H9 (cell line): ENCODE data around the gene CACNA1G. TPM values are rescaled to one million over a fixed set of nuclear protein-coding genes. Genes with fewer than 3 reads are reported as not detected.

Source experiments
- DNase-seq: peaks from one replicate; pipeline ENCODE4 v3.0.0-alpha.2; 2017
- H2AFZ ChIP-seq: one replicate; pipeline ENCODE4 v1.6.1; 2013; ENCODE audit warnings: mild to moderate bottlenecking, low read length, control low read depth, moderate library complexity
- H2AK5ac ChIP-seq: 2 replicates; pipeline ENCODE4 v1.6.1; 2013; ENCODE audit warnings: low read length, control low read depth, mixed read lengths; ENCODE audit not compliant: insufficient read length
- H2BK120ac ChIP-seq: one replicate; pipeline ENCODE4 v1.6.1; 2013; ENCODE audit warnings: low read depth, mild to moderate bottlenecking, low read length, control low read depth, inconsistent platforms; ENCODE audit not compliant: poor library complexity, severe bottlenecking
- H2BK12ac ChIP-seq: 2 replicates; pipeline ENCODE4 v1.6.1; 2013; ENCODE audit warnings: low read length, control low read depth, mixed read lengths, low read depth; ENCODE audit not compliant: insufficient read length
- H2BK15ac ChIP-seq: 2 replicates; pipeline ENCODE4 v1.6.1; 2013; ENCODE audit warnings: low read depth, low read length, control low read depth
- H2BK20ac ChIP-seq: one replicate; pipeline ENCODE4 v1.6.1; 2013; ENCODE audit warnings: low read depth, mild to moderate bottlenecking, low read length, control low read depth, inconsistent platforms; ENCODE audit not compliant: poor library complexity, severe bottlenecking
- H2BK5ac ChIP-seq: 2 replicates; pipeline ENCODE4 v1.6.1; 2013; ENCODE audit warnings: low read length, control low read depth, mixed read lengths; ENCODE audit not compliant: insufficient read length
- H3K14ac ChIP-seq: 2 replicates; pipeline ENCODE4 v1.6.1; 2013; ENCODE audit warnings: low read length, control low read depth; ENCODE audit not compliant: insufficient read depth
- H3K18ac ChIP-seq: 2 replicates; pipeline ENCODE4 v1.6.1; 2013; ENCODE audit warnings: low read depth, mild to moderate bottlenecking, mixed read lengths, low read length, control low read depth; ENCODE audit not compliant: insufficient read length
- H3K23ac ChIP-seq: 2 replicates; pipeline ENCODE4 v1.6.1; 2013; ENCODE audit warnings: low read length, control low read depth, mixed read lengths, low read depth; ENCODE audit not compliant: insufficient read length
- H3K23me2 ChIP-seq: 2 replicates; pipeline ENCODE4 v1.6.1; 2013; ENCODE audit warnings: low read depth, mild to moderate bottlenecking, mixed read lengths, low read length, control low read depth; ENCODE audit not compliant: insufficient read length, poor library complexity, severe bottlenecking
- H3K27ac ChIP-seq: 2 replicates; pipeline ENCODE4 v1.5.1; 2013; ENCODE audit warnings: low read length, control low read depth, mixed read lengths, low read depth; ENCODE audit not compliant: insufficient read length
- H3K27me3 ChIP-seq: 2 replicates; pipeline ENCODE4 v1.6.1; 2013; ENCODE audit warnings: low read length, control low read depth, inconsistent platforms; ENCODE audit not compliant: insufficient read depth
- H3K4ac ChIP-seq: 2 replicates; pipeline ENCODE4 v1.6.1; 2013; ENCODE audit warnings: low read depth, mild to moderate bottlenecking, control low read depth, inconsistent platforms, low read length, moderate library complexity
- H3K4me1 ChIP-seq: 2 replicates; pipeline ENCODE4 v1.6.1; 2013; ENCODE audit warnings: low read length, control low read depth, inconsistent platforms; ENCODE audit not compliant: insufficient read depth
- H3K4me2 ChIP-seq: 2 replicates; pipeline ENCODE4 v1.6.1; 2013; ENCODE audit warnings: low read length, control low read depth, mixed read lengths; ENCODE audit not compliant: insufficient read length, insufficient read depth
- H3K56ac ChIP-seq: 2 replicates; pipeline ENCODE4 v1.6.1; 2013; ENCODE audit warnings: low read depth, mild to moderate bottlenecking, mixed read lengths, low read length, control low read depth; ENCODE audit not compliant: insufficient read length
- H3K79me1 ChIP-seq: 2 replicates; pipeline ENCODE4 v1.6.1; 2013; ENCODE audit warnings: low read depth, mild to moderate bottlenecking, moderate library complexity, low read length, control low read depth, inconsistent platforms; ENCODE audit not compliant: insufficient read depth, poor library complexity, severe bottlenecking
- H3K79me2 ChIP-seq: 2 replicates; pipeline ENCODE4 v1.6.1; 2013; ENCODE audit warnings: low read length, control low read depth, inconsistent platforms; ENCODE audit not compliant: insufficient read depth
- H3K9ac ChIP-seq: 2 replicates; pipeline ENCODE4 v1.6.1; 2013; ENCODE audit warnings: low read length, control low read depth, mixed read lengths; ENCODE audit not compliant: insufficient read length; ENCODE audit errors: extremely low read depth
- H3K9me3 ChIP-seq: one replicate; pipeline ENCODE4 v1.6.1; 2013; ENCODE audit warnings: low read depth, low read length, inconsistent platforms; ENCODE audit not compliant: control insufficient read depth
- H3T11ph ChIP-seq: one replicate; pipeline ENCODE4 v1.6.1; 2013; ENCODE audit warnings: mild to moderate bottlenecking, low read length, control low read depth, inconsistent platforms
- H4K20me1 ChIP-seq: one replicate; pipeline ENCODE4 v1.6.1; 2013; ENCODE audit not compliant: control insufficient read depth, insufficient read length, insufficient read depth
- H4K5ac ChIP-seq: 2 replicates; pipeline ENCODE4 v1.6.1; 2013; ENCODE audit warnings: low read depth, mild to moderate bottlenecking, mixed read lengths, low read length, control low read depth; ENCODE audit not compliant: insufficient read length
- H4K8ac ChIP-seq: replicated peaks from 2 replicates; pipeline ENCODE4 v1.6.1; 2013; ENCODE audit warnings: low read length, control low read depth, mixed read lengths, low read depth; ENCODE audit not compliant: insufficient read length
- H4K91ac ChIP-seq: 2 replicates; pipeline ENCODE4 v1.6.1; 2013; ENCODE audit warnings: low read depth, mild to moderate bottlenecking, moderate library complexity, mixed read lengths, low read length, control low read depth; ENCODE audit not compliant: insufficient read length
- H3K27ac Mint-ChIP-seq, 3 experiments: 2 replicates in 2 of 3; 3 replicates in 1 of 3; pipeline ENCODE4 v1.8.0; 2020 to 2021; ENCODE audit warnings: mixed read lengths in 3 of 3, mild to moderate bottlenecking in 1 of 3, moderate library complexity in 1 of 3
- H3K27me3 Mint-ChIP-seq: 2 replicates; pipeline ENCODE4 v1.8.0; 2021; ENCODE audit warnings: low read depth, mild to moderate bottlenecking, moderate library complexity, mixed read lengths
- H3K36me3 Mint-ChIP-seq, 3 experiments: 2 replicates in 2 of 3; 3 replicates in 1 of 3; pipeline ENCODE4 v1.8.0; 2020 to 2021; ENCODE audit warnings: low read depth in 3 of 3, mixed read lengths in 3 of 3; ENCODE audit not compliant: insufficient read depth in 1 of 3
- H3K4me1 Mint-ChIP-seq, 2 experiments: 2 replicates each; pipeline ENCODE4 v1.8.0; 2020; ENCODE audit warnings: mixed read lengths in 2 of 2
- H3K4me3 Mint-ChIP-seq, 2 experiments: 2 replicates in 1 of 2; 3 replicates in 1 of 2; pipeline ENCODE4 v1.8.0; 2020 to 2021; ENCODE audit warnings: mild to moderate bottlenecking in 2 of 2, mixed read lengths in 2 of 2, moderate library complexity in 1 of 2
- H3K9me3 Mint-ChIP-seq, 2 experiments: 2 replicates in 1 of 2; 3 replicates in 1 of 2; pipeline ENCODE4 v1.8.0; 2020; ENCODE audit warnings: mild to moderate bottlenecking in 2 of 2, mixed read lengths in 2 of 2, moderate library complexity in 1 of 2
- CTCF ChIP-seq: fragments of 200-600 bp; sonication (generic); conservative IDR thresholded peaks from 3 replicates; pipeline ENCODE4 v1.8.0; 2021; ENCODE audit warnings: antibody characterized with exemption, mild to moderate bottlenecking
- WGBS: extraction: QIAGEN DNeasy Blood & Tissue Kit; methylation state at CpG from one replicate; pipeline ENCODE4 v1.1.7; 2013; ENCODE audit warnings: missing lambda C conversion rate, low lambda C conversion rate, mixed read lengths; ENCODE audit not compliant: insufficient read length; ENCODE audit errors: extremely low coverage; 5-methylcytosine and 5-hydroxymethylcytosine counted together
- total RNA-seq: library from RNA; stranded (reverse); gene quantifications from 2 replicates; pipeline ENCODE4 v1.2.1, GENCODE V29; 2021

The CACNA1G gene
- total RNA-seq, 1 experiment from 2014 or later = 1.5 TPM

- Mint-ChIP-seq H3K27me3 (peaks cover 86% of the 10 kb centered on the region), H3K9me3 (no peaks in the 10 kb centered on the region), H3K27ac (no peak overlapping the region; a peak in 1 of 7 replicates), H3K36me3 (no peaks in the 10 kb centered on the region; a peak in 1 of 7 replicates), H3K4me3 (peak overlapping the region; percentile 41 to 82), H3K4me1 (peaks cover 28 to 57% of the 10 kb centered on the region in 2 experiments)
- no peak overlapping the region for H2BK120ac ChIP-seq
- no peak overlapping the region for H3K4ac ChIP-seq
- TF ChIP-seq CTCF = no peak
- H3K4me2 ChIP-seq = peak overlapping the region; percentile 74
- H3K23me2 ChIP-seq = peaks cover 26% of the 10 kb centered on the region
- H3K79me1 ChIP-seq = no peaks in the 10 kb centered on the region
- no peak overlapping the region for H2BK15ac ChIP-seq
- H3K9ac ChIP-seq = no peak overlapping the region
- no peak overlapping the region; the same call in 1 of the 2 replicates for H3K14ac ChIP-seq
- H3K56ac ChIP-seq = no peak overlapping the region
- no peak overlapping the region for H4K91ac ChIP-seq
- no peak overlapping the region for H2AFZ ChIP-seq
- peak; percentile 38 for DNase-seq
- H2BK20ac ChIP-seq = no peak overlapping the region
- no peak overlapping the region for H3K18ac ChIP-seq
- no peak overlapping the region for H4K5ac ChIP-seq
- H3T11ph ChIP-seq = no peak overlapping the region
- no peak overlapping the region for H4K8ac ChIP-seq
- peaks cover 2% of the 10 kb centered on the region; the same call in 1 of the 2 replicates for H3K4me1 ChIP-seq
- WGBS = no CpG with 5 or more reads among the region's 22 CpGs
- no peaks in the 10 kb centered on the region for H3K9me3 ChIP-seq
- peaks cover 49% of the 10 kb centered on the region for H3K27me3 ChIP-seq
- H2AK5ac ChIP-seq = no peak overlapping the region
- no peak overlapping the region for H2BK12ac ChIP-seq
- no peak overlapping the region for H2BK5ac ChIP-seq
- no peak overlapping the region for H3K23ac ChIP-seq
- H3K79me2 ChIP-seq = no peaks in the 10 kb centered on the region
- H3K27ac ChIP-seq = no peak overlapping the region
- no peaks in the 10 kb centered on the region for H4K20me1 ChIP-seq
These were observed 2.0 kb downstream of the CACNA1G start for GRCh38 chr17:50562242-50563091.
